Naive thymus-derived CD4-positive, alpha-beta T cell (primary cell): Measurements from ENCODE around the gene AP2B1. TPM values are rescaled to one million over a fixed set of nuclear protein-coding genes. Genes with fewer than 3 reads are reported as not detected.

ENCODE experiments used
- ATAC-seq: fragments of 150-1000 bp; cut with Tn5 transposase; 2 replicates; pipeline ENCODE4 v1.10.0; 2021; ENCODE audit warnings: mild to moderate bottlenecking, moderate library complexity
- CTCF ChIA-PET: fragments of 350-600 bp; sonication (Branson Sonifier 250); formaldehyde crosslinking; loops from one replicate; lab custom pipeline; 2021; ENCODE audit warnings: antibody characterized with exemption; lab: Charles Lee
- POLR2A ChIA-PET: fragments of 350-600 bp; sonication (Branson Sonifier 250); formaldehyde crosslinking; loops from one replicate; lab custom pipeline; 2021; ENCODE audit warnings: antibody characterized with exemption, inconsistent platforms; lab: Charles Lee
- DNase-seq, 9 donors: peaks; one replicate each; pipeline versions ENCODE4 v3.0.0 to v3.0.0-alpha.2; 2020 to 2022; ENCODE audit warnings: mixed read lengths in 1 of 9
- H3K27ac ChIP-seq: one replicate; pipeline ENCODE4 v1.7.0; 2013; ENCODE audit warnings: mild to moderate bottlenecking, low read depth, low read length, moderate library complexity
- H3K27me3 ChIP-seq, 2 donors: one replicate each; pipeline ENCODE4 v1.7.0; 2013; ENCODE audit warnings: low read length in 2 of 2, mild to moderate bottlenecking in 2 of 2, moderate library complexity in 2 of 2; ENCODE audit not compliant: control insufficient read depth in 2 of 2, insufficient read depth in 2 of 2
- H3K36me3 ChIP-seq, 3 experiments: 1 replicate in 2 of 3; 2 replicates in 1 of 3; pipeline ENCODE4 v1.7.0; 2013; ENCODE audit warnings: low read length in 3 of 3, mild to moderate bottlenecking in 3 of 3, moderate library complexity in 1 of 3; ENCODE audit not compliant: insufficient read depth in 3 of 3, control insufficient read depth in 2 of 3
- H3K4me1 ChIP-seq, 2 donors: one replicate each; pipeline ENCODE4 v1.7.0; 2013; ENCODE audit warnings: low read length in 2 of 2, mild to moderate bottlenecking in 2 of 2, moderate library complexity in 1 of 2; ENCODE audit not compliant: control insufficient read depth in 2 of 2, insufficient read depth in 2 of 2
- H3K4me3 ChIP-seq: 2 replicates; pipeline ENCODE4 v1.7.0; 2013; ENCODE audit warnings: mild to moderate bottlenecking, low read length
- H3K9me3 ChIP-seq, 3 experiments: 1 replicate in 2 of 3; 2 replicates in 1 of 3; pipeline ENCODE4 v1.7.0; 2013; ENCODE audit warnings: low read length in 3 of 3; ENCODE audit not compliant: control insufficient read depth in 2 of 3
- H3K27ac Mint-ChIP-seq, 9 donors: one replicate each; pipeline ENCODE4 v1.8.0; 2020 to 2022; ENCODE audit warnings: mixed read lengths in 9 of 9, mild to moderate bottlenecking in 8 of 9, moderate library complexity in 5 of 9, inconsistent platforms in 2 of 9
- H3K27me3 Mint-ChIP-seq, 5 donors: one replicate each; pipeline ENCODE4 v1.8.0; 2021 to 2022; ENCODE audit warnings: mixed read lengths in 5 of 5, mild to moderate bottlenecking in 1 of 5
- H3K36me3 Mint-ChIP-seq, 5 donors: one replicate each; pipeline ENCODE4 v1.8.0; 2020 to 2022; ENCODE audit warnings: mixed read lengths in 5 of 5, mild to moderate bottlenecking in 3 of 5, inconsistent platforms in 1 of 5
- H3K4me1 Mint-ChIP-seq, 7 donors: one replicate each; pipeline ENCODE4 v1.8.0; 2020 to 2022; ENCODE audit warnings: mixed read lengths in 7 of 7, mild to moderate bottlenecking in 3 of 7, inconsistent platforms in 1 of 7
- H3K4me3 Mint-ChIP-seq, 10 donors: one replicate each; pipeline ENCODE4 v1.8.0; 2020 to 2022; ENCODE audit warnings: mild to moderate bottlenecking in 10 of 10, mixed read lengths in 10 of 10, moderate library complexity in 6 of 10, inconsistent platforms in 2 of 10
- H3K9me3 Mint-ChIP-seq, 11 donors: one replicate each; pipeline ENCODE4 v1.8.0; 2020 to 2022; ENCODE audit warnings: mixed read lengths in 11 of 11, mild to moderate bottlenecking in 4 of 11, inconsistent platforms in 1 of 11, moderate library complexity in 1 of 11
- intact Hi-C, 2 donors: fragments of 100-400 bp; cut with micrococcal nuclease; formaldehyde crosslinking; loops; one replicate each; pipeline ENCODE4 v1.15.1; 2023
- polyA plus RNA-seq, 2 donors: library from polyadenylated mRNA; unstranded; fragments of 300-500 nt; fragmentation: Illumina TruSeq; gene quantifications; one replicate each; pipeline ENCODE4 v1.2.3, GENCODE V29; 2021
- total RNA-seq, 6 experiments: library from RNA in 5 of 6; stranded (reverse) in 5 of 6; gene quantifications; 1 replicate in 5 of 6; 2 replicates in 1 of 6; pipeline ENCODE4 v1.2.3 and lab custom pipeline; 2021 to 2026

AP2B1 gene
- total and polyA plus RNA-seq, 7 experiments from 2014 or later: 49.0 to 197 (median 102) TPM

DNA sequence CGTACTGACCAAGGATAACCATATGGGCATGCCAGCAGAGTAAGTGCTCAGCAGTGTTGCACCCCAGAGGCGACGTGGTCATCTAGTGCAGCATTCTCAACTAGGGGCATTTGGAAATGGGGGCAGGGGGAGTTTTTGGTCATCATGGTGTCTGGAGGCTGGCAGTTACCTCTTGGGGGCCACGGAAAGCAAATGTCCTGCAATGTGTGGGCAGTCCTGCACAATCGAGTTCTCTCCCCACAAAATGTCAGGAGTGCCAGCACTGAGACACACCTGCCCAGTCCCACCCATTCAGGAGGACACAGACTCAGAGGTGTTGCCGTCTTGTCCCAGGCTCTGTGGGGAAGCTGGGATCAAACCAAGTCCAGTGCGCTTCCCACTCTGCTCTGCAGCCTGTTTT, 147.3 kb downstream of the AP2B1 start:
- peaks cover 0 to 2% (median 0%) of the 10 kb centered on the region in 11 donors for H3K9me3 Mint-ChIP-seq
- H3K27me3 Mint-ChIP-seq: peaks cover 0 to 32% (median 5%) of the 10 kb centered on the region in 5 donors
- Histone ChIP-seq H3K27ac (no peak overlapping the region), H3K36me3 (no peaks in the 10 kb centered on the region), H3K9me3 (no peaks in the 10 kb centered on the region), H3K4me1 (peaks cover 8 to 13% of the 10 kb centered on the region in 2 donors), H3K4me3 (no peak overlapping the region), H3K27me3 (no peaks in the 10 kb centered on the region)
- no peak overlapping the region for H3K27ac Mint-ChIP-seq
- intact Hi-C loops: no loop called here
- ATAC-seq: no peak
- CTCF ChIA-PET: no interaction called here
- peaks cover 0 to 7% (median 0%) of the 10 kb centered on the region in 5 donors for H3K36me3 Mint-ChIP-seq
- POLR2A ChIA-PET: no interaction called here
- DNase-seq: no peak
- no peak overlapping the region for H3K4me3 Mint-ChIP-seq
- H3K4me1 Mint-ChIP-seq: peaks cover 11 to 26% (median 21%) of the 10 kb centered on the region in 7 donors

DNA sequence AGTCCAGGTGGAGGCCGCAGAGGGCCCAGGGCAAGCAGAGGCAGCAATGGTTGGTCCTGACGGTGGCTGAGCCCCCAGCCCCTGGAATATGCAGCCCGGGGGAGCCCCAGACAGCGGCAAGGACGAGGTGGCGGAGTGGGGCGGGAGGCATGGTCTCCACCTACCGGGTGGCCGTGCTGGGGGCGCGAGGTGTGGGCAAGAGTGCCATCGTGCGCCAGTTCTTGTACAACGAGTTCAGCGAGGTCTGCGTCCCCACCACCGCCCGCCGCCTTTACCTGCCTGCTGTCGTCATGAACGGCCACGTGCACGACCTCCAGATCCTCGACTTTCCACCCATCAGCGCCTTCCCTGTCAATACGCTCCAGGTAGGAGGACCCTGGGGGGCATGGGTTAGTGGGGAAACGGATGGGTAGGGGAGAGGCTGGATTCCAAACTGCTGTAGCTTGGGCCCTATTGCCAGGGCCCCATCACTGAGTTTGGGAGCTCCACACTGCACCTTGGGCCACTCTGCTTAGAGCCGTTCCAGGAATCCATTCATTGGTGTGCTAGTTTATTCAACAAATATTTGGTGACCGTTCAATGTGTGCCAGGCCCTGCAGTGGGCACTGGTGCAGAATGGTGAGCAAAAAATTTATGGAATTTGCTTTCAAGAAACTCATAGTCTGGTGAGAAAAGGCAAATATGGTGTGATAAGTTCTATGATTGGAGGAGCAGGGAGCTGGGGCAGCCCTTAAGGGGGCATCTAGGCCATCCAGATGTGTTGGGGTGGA, 148.1 kb downstream of the AP2B1 start:
- Histone ChIP-seq H3K27me3 (no peaks in the 10 kb centered on the region), H3K36me3 (no peaks in the 10 kb centered on the region), H3K27ac (no peak overlapping the region), H3K4me3 (no peak overlapping the region), H3K9me3 (no peaks in the 10 kb centered on the region), H3K4me1 (peaks cover 8 to 12% of the 10 kb centered on the region in 2 donors)
- POLR2A ChIA-PET: no interaction called here
- Mint-ChIP-seq H3K27me3 (peaks cover 3 to 41% (median 5%) of the 10 kb centered on the region in 5 donors), H3K4me3 (no peak overlapping the region), H3K4me1 (peaks cover 10 to 25% (median 16%) of the 10 kb centered on the region in 7 donors), H3K9me3 (peaks cover 0 to 2% (median 0%) of the 10 kb centered on the region in 11 donors), H3K27ac (peak overlapping the region in 2 of 9 donors; percentile 45 to 72), H3K36me3 (peaks cover 0 to 7% (median 0%) of the 10 kb centered on the region in 5 donors)
- ATAC-seq (no peak), DNase-seq (no peak)
- CTCF ChIA-PET: interaction anchor here (1.9 kb wide), 1 partner anchor 14 kb away, joined by 7 read pairs; no protein-coding TSS in a partner anchor
- intact Hi-C loops: no loop called here

DNA sequence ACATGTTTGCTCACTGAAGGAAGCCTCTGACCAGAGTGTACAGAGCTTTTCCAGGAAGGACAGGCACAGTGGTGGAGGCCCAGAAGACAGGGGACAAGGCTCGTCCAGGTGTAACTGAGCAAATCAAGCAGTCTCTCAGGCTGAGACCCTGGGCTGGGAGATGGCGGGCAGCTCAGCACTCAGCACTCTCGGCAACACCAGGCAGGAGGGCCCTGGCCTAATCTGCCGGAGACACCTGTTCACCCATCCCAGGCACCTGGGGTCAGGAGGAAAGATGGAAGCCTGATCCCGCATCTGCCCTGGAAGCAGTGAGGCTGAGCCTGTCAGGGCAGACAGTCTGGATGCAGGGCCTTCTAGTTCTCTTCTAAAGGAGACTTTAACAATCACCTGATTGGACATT, 149.1 kb downstream of the AP2B1 start:
- Mint-ChIP-seq H3K27ac (no peak overlapping the region), H3K9me3 (no peaks in the 10 kb centered on the region), H3K4me1 (peaks cover 0 to 16% (median 9%) of the 10 kb centered on the region in 7 donors), H3K36me3 (no peaks in the 10 kb centered on the region), H3K27me3 (peaks cover 0 to 38% (median 5%) of the 10 kb centered on the region in 5 donors), H3K4me3 (no peak overlapping the region)
- no peak overlapping the region for H3K27ac ChIP-seq
- no peak for DNase-seq
- ChIA-PET POLR2A (no interaction called here), CTCF (interaction anchor here (1.9 kb wide), 1 partner anchor 13 kb away, joined by 7 read pairs; no protein-coding TSS in a partner anchor)
- H3K27me3 ChIP-seq: peaks cover 0 to 3% of the 10 kb centered on the region in 2 donors
- H3K4me1 ChIP-seq: peaks cover 2% of the 10 kb centered on the region in 2 donors
- no peaks in the 10 kb centered on the region for H3K36me3 ChIP-seq
- intact Hi-C loops: no loop called here
- no peak overlapping the region for H3K4me3 ChIP-seq
- ATAC-seq: no peak
- no peaks in the 10 kb centered on the region for H3K9me3 ChIP-seq

DNA sequence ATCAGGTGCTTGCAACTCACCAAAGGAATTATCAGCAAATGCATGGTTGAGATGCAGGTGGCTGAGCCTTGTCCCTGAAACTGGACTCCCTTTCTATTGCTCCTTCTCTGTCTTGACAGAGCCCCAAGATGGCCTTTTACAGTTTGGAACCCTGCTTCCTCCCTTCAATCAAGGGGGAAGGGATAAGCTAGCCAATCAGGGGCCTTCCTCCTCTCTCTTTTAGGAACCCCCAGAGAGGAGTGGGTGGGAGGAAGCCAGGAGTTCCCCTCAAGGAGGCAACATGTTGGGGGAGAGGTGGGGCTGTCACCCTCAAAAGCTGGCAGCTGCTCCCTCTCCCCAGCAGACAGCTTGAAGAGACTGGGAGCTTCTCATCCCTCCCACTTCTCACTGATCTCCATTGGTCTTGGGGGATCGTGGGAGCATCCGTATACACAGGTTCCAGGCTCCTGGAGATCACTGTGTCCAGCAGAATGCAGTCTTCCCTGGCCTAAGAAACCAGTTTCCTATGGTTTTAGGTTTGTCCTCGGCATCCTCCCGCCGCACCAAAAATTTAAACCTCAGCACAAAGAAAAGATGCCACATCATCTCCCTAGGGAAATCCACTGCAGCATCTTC, 151.5 kb downstream of the AP2B1 start:
- intact Hi-C loops: no loop called here
- CTCF ChIA-PET: no interaction called here
- no peak overlapping the region for H3K4me3 ChIP-seq
- no peaks in the 10 kb centered on the region for H3K36me3 ChIP-seq
- ATAC-seq: no peak
- H3K4me1 ChIP-seq: no peaks in the 10 kb centered on the region
- H3K27me3 ChIP-seq: peaks cover 0 to 7% of the 10 kb centered on the region in 2 donors
- no peak overlapping the region for H3K27ac ChIP-seq
- POLR2A ChIA-PET: no interaction called here
- no peaks in the 10 kb centered on the region for H3K9me3 ChIP-seq
- H3K27me3 Mint-ChIP-seq: peaks cover 19 to 39% (median 20%) of the 10 kb centered on the region in 5 donors
- no peaks in the 10 kb centered on the region for H3K36me3 Mint-ChIP-seq
- H3K27ac Mint-ChIP-seq: no peak overlapping the region
- no peak for DNase-seq
- H3K4me1 Mint-ChIP-seq: peaks cover 3 to 16% (median 10%) of the 10 kb centered on the region in 7 donors
- no peak overlapping the region for H3K4me3 Mint-ChIP-seq
- H3K9me3 Mint-ChIP-seq: no peaks in the 10 kb centered on the region

DNA sequence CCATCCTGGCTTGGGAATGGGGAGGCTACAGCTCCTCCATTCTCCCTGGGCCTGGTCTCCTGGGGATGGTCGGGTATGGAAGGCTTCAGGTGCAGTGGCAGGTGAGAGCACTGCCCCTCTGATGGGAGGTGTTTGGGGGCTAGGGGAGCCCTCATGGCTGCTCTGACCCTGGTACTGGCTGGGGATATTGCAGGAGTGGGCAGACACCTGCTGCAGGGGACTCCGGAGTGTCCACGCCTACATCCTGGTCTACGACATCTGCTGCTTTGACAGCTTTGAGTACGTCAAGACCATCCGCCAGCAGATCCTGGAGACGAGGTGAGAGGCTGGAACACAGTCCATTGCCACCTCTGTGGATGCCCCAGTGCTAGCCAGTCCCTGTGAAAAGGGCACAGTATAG, 153.1 kb downstream of the AP2B1 start:
- intact Hi-C loops: loop anchor here (10.0 kb wide), 2 partner anchors 195 to 595 kb away; partner anchors contain the start of genes NLE1 (in 1 of the 2) and UNC45B (in 1 of the 2)
- H3K4me3 Mint-ChIP-seq: peak overlapping the region in 3 of 10 donors; percentile 7 to 18 (median 13)
- Histone ChIP-seq H3K4me1 (no peaks in the 10 kb centered on the region), H3K4me3 (no peak overlapping the region), H3K27ac (no peak overlapping the region), H3K27me3 (peaks cover 0 to 7% of the 10 kb centered on the region in 2 donors), H3K9me3 (no peaks in the 10 kb centered on the region), H3K36me3 (no peaks in the 10 kb centered on the region)
- H3K9me3 Mint-ChIP-seq: no peaks in the 10 kb centered on the region
- no peaks in the 10 kb centered on the region for H3K36me3 Mint-ChIP-seq
- peaks cover 21 to 41% (median 23%) of the 10 kb centered on the region in 5 donors for H3K27me3 Mint-ChIP-seq
- H3K27ac Mint-ChIP-seq: no peak overlapping the region
- CTCF ChIA-PET: no interaction called here
- DNase-seq (no peak), ATAC-seq (no peak)
- POLR2A ChIA-PET: interaction anchor here (0.8 kb wide), 1 partner anchor 9 kb away, joined by 4 read pairs; the partner anchor contains the start of gene RASL10B
- H3K4me1 Mint-ChIP-seq: peaks cover 4 to 16% (median 10%) of the 10 kb centered on the region in 7 donors

DNA sequence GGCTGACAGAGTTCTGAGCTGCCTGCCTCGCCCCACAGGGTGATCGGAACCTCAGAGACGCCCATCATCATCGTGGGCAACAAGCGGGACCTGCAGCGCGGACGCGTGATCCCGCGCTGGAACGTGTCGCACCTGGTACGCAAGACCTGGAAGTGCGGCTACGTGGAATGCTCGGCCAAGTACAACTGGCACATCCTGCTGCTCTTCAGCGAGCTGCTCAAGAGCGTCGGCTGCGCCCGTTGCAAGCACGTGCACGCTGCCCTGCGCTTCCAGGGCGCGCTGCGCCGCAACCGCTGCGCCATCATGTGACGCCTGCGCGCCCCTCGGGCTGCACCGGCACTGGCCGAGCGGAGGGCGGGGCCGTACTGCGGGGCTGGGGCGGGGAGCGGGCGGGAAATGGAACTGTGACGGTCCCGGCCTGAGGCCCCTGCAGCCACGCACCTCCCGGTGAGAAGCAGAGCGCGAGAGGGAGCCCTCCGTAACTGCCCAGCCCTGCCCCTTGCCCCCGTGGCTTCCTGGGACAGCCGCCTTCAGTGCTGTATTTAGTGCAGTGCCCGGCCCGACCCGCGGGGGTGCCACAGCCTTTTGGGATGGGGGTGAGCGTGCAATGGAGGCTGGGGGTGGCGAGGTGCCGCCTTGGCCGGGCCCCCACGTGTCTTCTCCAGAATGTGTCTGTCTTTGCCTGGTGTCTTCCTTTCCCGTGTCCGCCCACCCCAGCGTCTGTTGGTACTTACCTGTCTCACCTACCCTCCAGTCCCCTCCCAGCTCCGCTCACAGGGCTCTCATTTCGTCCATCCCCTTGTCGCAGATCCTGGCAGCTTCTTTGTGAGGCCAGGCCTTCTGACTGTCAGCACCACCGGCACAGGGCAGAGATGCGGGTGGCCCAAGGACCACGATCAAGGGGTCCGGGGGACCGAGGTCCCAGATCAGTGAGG, 154.1 kb downstream of the AP2B1 start:
- no peaks in the 10 kb centered on the region for H3K4me1 ChIP-seq
- H3K36me3 ChIP-seq: no peaks in the 10 kb centered on the region
- H3K4me3 Mint-ChIP-seq: peak overlapping the region; percentile 31 to 82 (median 71)
- H3K4me3 ChIP-seq: no peak overlapping the region
- peaks cover 0 to 7% of the 10 kb centered on the region in 2 donors for H3K27me3 ChIP-seq
- H3K9me3 Mint-ChIP-seq: no peaks in the 10 kb centered on the region
- H3K36me3 Mint-ChIP-seq: no peaks in the 10 kb centered on the region
- DNase-seq (peak in 2 of 9 donors; percentile 24 to 28), ATAC-seq (peak; percentile 52)
- POLR2A ChIA-PET: interaction anchor here (0.8 kb wide), 1 partner anchor 14 kb away, joined by 4 read pairs; no protein-coding TSS in a partner anchor
- no peaks in the 10 kb centered on the region for H3K9me3 ChIP-seq
- intact Hi-C loops: loop anchor here (10.0 kb wide), 2 partner anchors 196 to 596 kb away; partner anchors contain the start of genes NLE1 (in 1 of the 2) and UNC45B (in 1 of the 2)
- peaks cover 21 to 41% (median 23%) of the 10 kb centered on the region in 5 donors for H3K27me3 Mint-ChIP-seq
- no peak overlapping the region for H3K27ac ChIP-seq
- H3K27ac Mint-ChIP-seq: no peak overlapping the region
- CTCF ChIA-PET: interaction anchor here (0.6 kb wide), 1 partner anchor 630 kb away, joined by 4 read pairs; no protein-coding TSS in a partner anchor
- H3K4me1 Mint-ChIP-seq: peaks cover 4 to 16% (median 10%) of the 10 kb centered on the region in 7 donors
